MCF 10A (cell line): ENCODE data around the gene RASGEF1C. TPM values are rescaled to one million over a fixed set of nuclear protein-coding genes. Genes with fewer than 3 reads are reported as not detected.

ENCODE experiments used
- BruUV-seq: library from RNA; stranded (reverse); fragments of 400-500 nt; replicated peaks from 2 replicates; lab custom pipeline; 2021; lab: Mats Ljungman, UMichigan
- CTCF ChIA-PET: fragments of 300-600 bp; sonication (Branson Sonifier 250); formaldehyde crosslinking; extraction: SDS; loops from one replicate; lab custom pipeline; 2021; ENCODE audit warnings: antibody characterized with exemption, inconsistent platforms; lab: Yijun Ruan, JAX
- POLR2A ChIA-PET: fragments of 300-600, 350-650 bp; sonication (Branson Sonifier 250); formaldehyde crosslinking; extraction: SDS; loops from one replicate; lab custom pipeline; 2020; ENCODE audit warnings: antibody characterized with exemption, inconsistent platforms; lab: Yijun Ruan, JAX
- DNase-seq: peaks from one replicate; pipeline ENCODE4 v3.0.0-alpha.2; 2018; ENCODE audit not compliant: unreplicated experiment
- H3K27ac Mint-ChIP-seq: one replicate; pipeline ENCODE4 v1.8.0; 2022; ENCODE audit warnings: mild to moderate bottlenecking, low read depth, mixed read lengths; ENCODE audit not compliant: unreplicated experiment
- H3K27me3 Mint-ChIP-seq: one replicate; pipeline ENCODE4 v1.8.0; 2022; ENCODE audit warnings: mixed read lengths; ENCODE audit not compliant: insufficient read depth, unreplicated experiment
- H3K36me3 Mint-ChIP-seq: one replicate; pipeline ENCODE4 v1.8.0; 2022; ENCODE audit warnings: mild to moderate bottlenecking, moderate library complexity, mixed read lengths; ENCODE audit not compliant: insufficient read depth, unreplicated experiment
- H3K4me1 Mint-ChIP-seq: one replicate; pipeline ENCODE4 v1.8.0; 2022; ENCODE audit warnings: mixed read lengths; ENCODE audit not compliant: insufficient read depth, unreplicated experiment
- H3K4me3 Mint-ChIP-seq: one replicate; pipeline ENCODE4 v1.8.0; 2022; ENCODE audit warnings: mild to moderate bottlenecking, moderate library complexity, mixed read lengths; ENCODE audit not compliant: unreplicated experiment
- H3K9me3 Mint-ChIP-seq: one replicate; pipeline ENCODE4 v1.8.0; 2022; ENCODE audit warnings: mixed read lengths; ENCODE audit not compliant: unreplicated experiment
- intact Hi-C: fragments of 100-400 bp; cut with micrococcal nuclease; formaldehyde crosslinking; loops from 2 replicates; pipeline ENCODE4 v1.14.1; 2022
- total RNA-seq: library from RNA; stranded (reverse); gene quantifications from 2 replicates; pipeline ENCODE4 v1.2.3, GENCODE V29; 2022
- TF ChIP-seq, protein P1 (sequence below): fragments of 200-600 bp; IDR thresholded peaks from one replicate; pipeline ENCODE4 v1.8.0; 2022; ENCODE audit warnings: antibody characterized with exemption, mild to moderate bottlenecking; ENCODE audit not compliant: unreplicated experiment

Gene RASGEF1C
- total RNA-seq, 1 experiment from 2014 or later = not detected

DNA sequence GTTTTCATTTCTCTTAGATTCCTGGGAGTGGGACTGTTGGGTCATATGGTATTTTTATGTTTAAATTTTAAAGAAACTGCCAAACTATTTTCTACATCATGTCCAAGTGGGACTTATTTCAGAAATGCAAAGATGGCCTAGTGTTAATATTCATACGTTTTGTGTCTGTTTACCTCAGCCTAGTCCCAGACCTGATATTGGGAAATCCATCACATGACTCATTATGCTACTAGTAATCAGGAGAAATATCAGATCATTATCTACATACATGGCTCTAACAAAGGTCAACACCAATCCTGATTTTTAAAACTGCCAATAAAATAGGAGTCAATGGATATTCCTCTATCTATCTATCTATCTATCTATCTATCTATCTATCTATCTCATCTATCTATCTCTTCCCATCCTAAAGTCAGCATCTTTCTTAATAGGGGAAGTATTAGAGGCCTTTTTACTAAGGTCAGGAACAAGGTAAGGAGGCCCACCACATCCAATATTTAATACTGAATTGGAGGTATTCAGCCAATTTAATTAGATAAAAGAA lies 4.7 kb downstream of the RASGEF1C start:
- Mint-ChIP-seq H3K36me3 (peaks cover 7% of the 10 kb centered on the region), H3K27ac (no peak overlapping the region), H3K4me3 (no peak overlapping the region), H3K27me3 (peaks cover 12% of the 10 kb centered on the region), H3K9me3 (no peaks in the 10 kb centered on the region), H3K4me1 (peaks cover 6% of the 10 kb centered on the region)
- TF ChIP-seq, protein P1, sequence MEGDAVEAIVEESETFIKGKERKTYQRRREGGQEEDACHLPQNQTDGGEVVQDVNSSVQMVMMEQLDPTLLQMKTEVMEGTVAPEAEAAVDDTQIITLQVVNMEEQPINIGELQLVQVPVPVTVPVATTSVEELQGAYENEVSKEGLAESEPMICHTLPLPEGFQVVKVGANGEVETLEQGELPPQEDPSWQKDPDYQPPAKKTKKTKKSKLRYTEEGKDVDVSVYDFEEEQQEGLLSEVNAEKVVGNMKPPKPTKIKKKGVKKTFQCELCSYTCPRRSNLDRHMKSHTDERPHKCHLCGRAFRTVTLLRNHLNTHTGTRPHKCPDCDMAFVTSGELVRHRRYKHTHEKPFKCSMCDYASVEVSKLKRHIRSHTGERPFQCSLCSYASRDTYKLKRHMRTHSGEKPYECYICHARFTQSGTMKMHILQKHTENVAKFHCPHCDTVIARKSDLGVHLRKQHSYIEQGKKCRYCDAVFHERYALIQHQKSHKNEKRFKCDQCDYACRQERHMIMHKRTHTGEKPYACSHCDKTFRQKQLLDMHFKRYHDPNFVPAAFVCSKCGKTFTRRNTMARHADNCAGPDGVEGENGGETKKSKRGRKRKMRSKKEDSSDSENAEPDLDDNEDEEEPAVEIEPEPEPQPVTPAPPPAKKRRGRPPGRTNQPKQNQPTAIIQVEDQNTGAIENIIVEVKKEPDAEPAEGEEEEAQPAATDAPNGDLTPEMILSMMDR = no peak
- peak; percentile 29 for DNase-seq
- no TSS peak for BruUV-seq
- ChIA-PET CTCF (interaction anchor here (0.9 to 1.0 kb wide), 2 partner anchors 90 to 124 kb away, joined by 3 to 4 read pairs; no protein-coding TSS in a partner anchor), POLR2A (no interaction called here)
- intact Hi-C loops = loop anchor here (5.0 kb wide), 1 partner anchor 403 kb away; no protein-coding TSS in a partner anchor

DNA sequence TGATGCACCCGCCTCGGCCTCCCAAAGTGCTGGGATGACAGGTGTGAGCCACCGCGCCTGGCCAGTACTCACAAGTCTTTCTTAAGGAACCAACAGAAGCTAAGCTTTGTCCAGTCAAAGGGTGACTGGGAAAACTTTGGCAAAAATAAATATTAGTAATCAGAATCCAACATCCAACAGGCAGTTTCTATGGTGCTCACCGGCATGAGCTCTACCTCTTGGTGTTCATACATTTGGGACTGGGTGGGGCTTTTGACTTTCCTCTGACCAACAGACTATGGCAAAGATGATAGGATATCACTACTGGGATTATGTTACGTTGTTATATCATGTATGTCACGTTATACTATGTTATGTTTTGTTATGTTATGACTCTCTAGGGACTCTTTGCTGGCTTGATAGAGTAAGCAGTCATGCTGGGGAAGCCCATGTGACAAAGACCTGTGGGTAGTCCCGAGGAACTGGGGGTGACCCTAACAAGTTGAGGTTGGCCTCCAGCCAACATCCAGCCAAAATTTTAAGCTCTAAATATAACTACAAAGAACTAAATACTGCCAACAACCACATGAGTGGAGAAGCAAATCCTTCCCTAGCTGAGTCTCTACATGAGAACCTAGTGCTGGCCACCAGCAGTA lies 6.0 kb downstream of the RASGEF1C start:
- ChIA-PET POLR2A (no interaction called here), CTCF (interaction anchor here (0.5 to 1.6 kb wide), 7 partner anchors 8 to 664 kb away, joined by 3 to 4 read pairs (median 3); no protein-coding TSS in a partner anchor)
- Mint-ChIP-seq H3K36me3 (peaks cover 7% of the 10 kb centered on the region), H3K27ac (no peak overlapping the region), H3K4me3 (no peak overlapping the region), H3K4me1 (peaks cover under 1% of the 10 kb centered on the region), H3K9me3 (no peaks in the 10 kb centered on the region), H3K27me3 (peaks cover 5% of the 10 kb centered on the region)
- no peak for DNase-seq
- intact Hi-C loops = loop anchor here (5.0 kb wide), 1 partner anchor 404 kb away; no protein-coding TSS in a partner anchor
- BruUV-seq = no TSS peak
- TF ChIP-seq, protein P1 = no peak

DNA sequence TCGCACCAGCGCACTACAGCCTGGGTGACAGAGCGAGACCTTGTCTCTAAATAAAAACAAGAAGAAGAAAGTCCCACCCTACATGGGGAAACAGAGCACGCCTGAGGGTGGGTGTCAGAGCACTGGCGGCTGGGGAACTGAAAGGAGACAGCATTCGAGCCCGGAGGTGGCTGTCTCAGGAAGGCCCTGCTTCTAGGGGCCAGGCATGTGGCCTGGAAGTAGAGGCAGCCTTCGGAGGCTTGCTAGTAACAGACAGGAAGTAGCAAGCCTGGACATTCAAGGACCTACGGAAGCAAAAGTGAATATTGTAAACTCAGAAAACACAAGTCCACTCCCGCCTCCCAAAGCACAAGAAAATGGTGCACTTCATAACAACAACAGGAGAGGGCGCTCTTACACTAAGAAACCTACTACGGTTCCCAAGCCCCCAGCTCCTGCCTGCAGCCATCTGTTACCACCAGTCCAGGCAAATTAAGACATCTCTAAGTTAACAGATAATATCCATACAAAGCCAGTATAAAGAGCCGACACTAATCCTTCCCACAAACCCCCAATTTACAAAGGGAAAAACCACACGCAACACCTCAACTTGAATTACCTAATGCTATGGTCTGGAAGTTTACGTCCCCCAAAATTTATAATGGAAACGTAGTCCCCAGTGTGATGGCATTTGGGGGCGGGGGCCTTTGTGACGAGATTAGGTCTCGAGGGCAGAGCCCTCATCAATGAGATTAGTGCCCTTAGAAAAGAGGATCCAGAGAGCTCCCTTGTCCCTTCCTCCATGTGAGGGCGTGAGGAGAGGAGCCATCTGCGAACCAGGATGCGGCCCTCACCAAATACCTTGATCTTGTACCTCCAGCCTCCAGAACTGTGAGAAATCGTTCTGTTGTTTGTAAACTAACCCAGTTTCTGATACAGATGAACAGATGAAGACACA lies 7.7 kb downstream of the RASGEF1C start:
- H3K36me3 Mint-ChIP-seq = peaks cover 7% of the 10 kb centered on the region
- peak; percentile 65 for DNase-seq
- no peak overlapping the region for H3K4me3 Mint-ChIP-seq
- H3K27ac Mint-ChIP-seq = no peak overlapping the region
- H3K4me1 Mint-ChIP-seq = no peaks in the 10 kb centered on the region
- no peaks in the 10 kb centered on the region for H3K9me3 Mint-ChIP-seq
- ChIA-PET POLR2A (no interaction called here), CTCF (interaction anchor here (0.7 to 1.6 kb wide), 6 partner anchors 28 to 275 kb away, joined by 3 to 5 read pairs (median 4); no protein-coding TSS in a partner anchor)
- intact Hi-C loops = loop anchor here (5.0 kb wide), 1 partner anchor 406 kb away; no protein-coding TSS in a partner anchor
- H3K27me3 Mint-ChIP-seq = no peaks in the 10 kb centered on the region
- BruUV-seq = no TSS peak
- TF ChIP-seq, protein P1 = peak; percentile 66
